Thoracic aorta (tissue), 2 donors: Measurements from ENCODE around the gene PIK3R3. TPM values are rescaled to one million over a fixed set of nuclear protein-coding genes. Genes with fewer than 3 reads are reported as not detected.

Experiments
- ATAC-seq: fragments of 150-250 bp; one replicate; pipeline ENCODE4 v1.8.0; 2017; ENCODE audit warnings: low read depth; ENCODE audit not compliant: insufficient number of reproducible peaks, low FRiP score
- DNase-seq: peaks from one replicate; pipeline ENCODE4 v3.0.0-alpha.2; 2020; ENCODE audit warnings: low spot score
- H3K27ac ChIP-seq, 2 donors: fragments of 200-600 bp; sonication (generic); 1 replicate in 1 of 2; 2 replicates in 1 of 2; pipeline ENCODE4 v1.5.1; 2016; ENCODE audit warnings: mild to moderate bottlenecking in 2 of 2, moderate library complexity in 2 of 2
- H3K27me3 ChIP-seq: fragments of 200-600 bp; sonication (generic); replicated peaks from 2 replicates; pipeline ENCODE4 v1.6.0; 2016; ENCODE audit warnings: mild to moderate bottlenecking; ENCODE audit not compliant: insufficient read depth
- H3K36me3 ChIP-seq: fragments of 200-600 bp; sonication (generic); one replicate; pipeline ENCODE4 v1.5.1; 2016
- H3K4me1 ChIP-seq, 2 donors: fragments of 200-600 bp; sonication (generic); 1 replicate in 1 of 2; 2 replicates in 1 of 2; pipeline versions ENCODE4 v1.5.1 to v1.6.0; 2016; ENCODE audit warnings: low read depth in 2 of 2, mild to moderate bottlenecking in 1 of 2; ENCODE audit not compliant: control insufficient read depth in 1 of 2
- H3K4me3 ChIP-seq: fragments of 200-600 bp; sonication (generic); 2 replicates; pipeline ENCODE4 v1.5.1; 2016; ENCODE audit warnings: mild to moderate bottlenecking
- H3K9me3 ChIP-seq: fragments of 200-600 bp; sonication (generic); 2 replicates; pipeline ENCODE4 v1.5.1; 2016
- CTCF ChIP-seq: fragments of 200-600 bp; sonication (generic); IDR thresholded peaks from one replicate; pipeline ENCODE4 v1.5.1; 2019; ENCODE audit warnings: antibody characterized with exemption
- total RNA-seq, 2 donors: library from RNA; depleted of rRNA; stranded (reverse); fragments of >200 nt; gene quantifications; one replicate each; pipeline versions ENCODE4 v1.1.0 to v1.2.3, GENCODE V29; 2016

The PIK3R3 gene
- total RNA-seq, 2 donors from 2014 or later = 9.5 to 30.1 TPM

- Histone ChIP-seq H3K9me3 (no peaks in the 10 kb centered on the region), H3K36me3 (no peaks in the 10 kb centered on the region), H3K27me3 (no peaks in the 10 kb centered on the region), H3K4me1 (peaks cover 8 to 52% of the 10 kb centered on the region in 2 donors), H3K4me3 (peak overlapping the region; percentile 75), H3K27ac (peak overlapping the region; percentile 85 to 98)
- no peak for TF ChIP-seq CTCF
- DNase-seq (no peak), ATAC-seq (no peak)
Observed at GRCh38 chr1:46131712-46132528, 509 bp downstream of the PIK3R3 start.

- peaks cover 8 to 52% of the 10 kb centered on the region in 2 donors for H3K4me1 ChIP-seq
- TF ChIP-seq CTCF = no peak
- H3K27ac ChIP-seq = peak overlapping the region; percentile 22 to 30
- DNase-seq = no peak
- ATAC-seq = no peak
- H3K36me3 ChIP-seq = no peaks in the 10 kb centered on the region
- H3K27me3 ChIP-seq = no peaks in the 10 kb centered on the region
- H3K9me3 ChIP-seq = no peaks in the 10 kb centered on the region
- peak overlapping the region; percentile 75 for H3K4me3 ChIP-seq
Observed at GRCh38 chr1:46131093-46131492, 1.3 kb downstream of the PIK3R3 start.

- Histone ChIP-seq H3K4me1 (peaks cover 8 to 50% of the 10 kb centered on the region in 2 donors), H3K9me3 (no peaks in the 10 kb centered on the region), H3K27me3 (no peaks in the 10 kb centered on the region), H3K27ac (peak overlapping the region in 1 of 2 donors; percentile 22), H3K4me3 (peak overlapping the region; percentile 75), H3K36me3 (no peaks in the 10 kb centered on the region)
- DNase-seq (no peak), ATAC-seq (no peak)
- TF ChIP-seq CTCF = no peak
Observed at GRCh38 chr1:46130606-46131005, 1.8 kb downstream of the PIK3R3 start.

- H3K27ac ChIP-seq = no peak overlapping the region
- peaks cover 8 to 45% of the 10 kb centered on the region in 2 donors for H3K4me1 ChIP-seq
- peak overlapping the region; percentile 75 for H3K4me3 ChIP-seq
- DNase-seq (no peak), ATAC-seq (no peak)
- no peaks in the 10 kb centered on the region for H3K36me3 ChIP-seq
- H3K9me3 ChIP-seq = no peaks in the 10 kb centered on the region
- TF ChIP-seq CTCF = no peak
- no peaks in the 10 kb centered on the region for H3K27me3 ChIP-seq
Observed at GRCh38 chr1:46130121-46130520, 2.3 kb downstream of the PIK3R3 start.

- DNase-seq (no peak), ATAC-seq (no peak)
- H3K4me1 ChIP-seq = peaks cover 5 to 27% of the 10 kb centered on the region in 2 donors
- H3K36me3 ChIP-seq = no peaks in the 10 kb centered on the region
- H3K4me3 ChIP-seq = no peak overlapping the region
- TF ChIP-seq CTCF = no peak
- no peaks in the 10 kb centered on the region for H3K27me3 ChIP-seq
- no peaks in the 10 kb centered on the region for H3K9me3 ChIP-seq
- H3K27ac ChIP-seq = no peak overlapping the region
Observed at GRCh38 chr1:46128344-46128743, 4.1 kb downstream of the PIK3R3 start.
